ENCODE measurements around the gene FAM20C. TPM values are rescaled to one million over a fixed set of nuclear protein-coding genes. Genes with fewer than 3 reads are reported as not detected.

FAM20C gene
- total and polyA plus RNA-seq, 2 of the 8 experiments (the other 6 are each of a cell fraction or from before 2014, with no cell fraction given) = 9.5 to 34.8 TPM

DNA sequence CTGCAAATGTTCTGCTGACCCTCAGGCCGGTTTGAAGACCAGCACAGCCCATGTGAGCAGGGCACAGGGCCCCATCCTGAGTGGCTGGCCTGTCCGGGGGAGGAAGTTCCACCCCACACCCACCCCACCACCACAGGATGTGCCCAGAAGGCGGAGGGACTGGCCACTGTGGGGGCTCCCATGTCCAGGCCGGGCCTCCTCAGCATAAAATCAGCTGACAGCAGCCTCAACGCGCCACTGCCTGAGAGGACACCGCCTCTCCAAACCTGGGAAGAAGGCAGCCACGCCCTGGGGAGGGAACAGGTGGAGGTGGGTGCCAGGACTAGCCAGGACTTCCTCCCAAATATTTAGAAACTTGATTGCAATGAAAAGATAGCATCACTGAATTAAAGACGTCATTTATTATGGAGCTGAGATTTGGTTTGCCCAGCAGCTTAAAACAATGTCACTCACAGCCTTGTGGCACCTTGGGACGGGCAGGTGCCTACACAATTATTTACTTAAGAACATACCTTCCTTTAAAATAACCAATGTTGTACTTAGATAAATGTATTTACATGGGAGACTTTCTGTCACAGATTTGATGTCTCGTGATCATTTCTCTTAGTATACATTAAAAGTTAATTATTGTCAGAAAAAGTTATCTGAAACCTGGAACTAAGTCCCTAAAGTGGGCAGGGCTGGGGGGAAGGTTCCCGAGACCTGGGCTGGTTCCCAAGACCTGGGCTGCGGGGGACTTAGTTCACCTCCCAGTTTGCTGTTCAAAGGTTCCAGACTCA is 27.3 kb upstream of the FAM20C start:
- Histone ChIP-seq H3K79me1 (ENCODE audit: low read depth, low read length) (no peaks in the 10 kb centered on the region), H3K23me2 (ENCODE audit: low read depth, low read length) (no peaks in the 10 kb centered on the region), H3K56ac (replicated peaks; ENCODE audit: insufficient read length, low read depth, low read length) (no peak overlapping the region), H4K5ac (ENCODE audit: insufficient read length, low read depth, low read length) (no peak overlapping the region), H2AK5ac (ENCODE audit: low read depth, low read length) (no peak overlapping the region; the same call in 1 of the 2 replicates), H2AFZ (ENCODE audit: low read length) (no peak overlapping the region), H3K4me2 (ENCODE audit: insufficient read depth in 1 of 2, low read depth in 2 of 2, low read length in 2 of 2) (no peak overlapping the region), H3K27me3 (replicated peaks in 1 of 4; ENCODE audit: control insufficient read depth in 3 of 4, extremely low read depth in 1 of 4, insufficient read depth in 3 of 4, low read length in 3 of 4) (peaks cover 0 to 3% (median 0%) of the 10 kb centered on the region in 4 experiments; a peak in 2 of 7 replicates), H2BK20ac (ENCODE audit: low read length) (no peak overlapping the region), H3K18ac (ENCODE audit: extremely low read depth, low read length) (no peak overlapping the region), H3K23ac (ENCODE audit: insufficient read length) (no peak overlapping the region), H3K4ac (replicated peaks; ENCODE audit: insufficient read length, low read depth, low read length) (no peak overlapping the region), H4K20me1 (replicated peaks in 1 of 2; ENCODE audit: control insufficient read depth in 1 of 2, insufficient read depth in 2 of 2, low read length in 2 of 2) (no peaks in the 10 kb centered on the region), H3K4me1 (replicated peaks in 1 of 4; ENCODE audit: control insufficient read depth in 3 of 4, insufficient read depth in 4 of 4, low read length in 3 of 4) (peaks cover 0 to 7% (median under 1%) of the 10 kb centered on the region in 4 experiments; a peak in 4 of 7 replicates), H3K36me3 (ENCODE audit: control insufficient read depth in 2 of 4, insufficient read depth in 4 of 4, low read length in 3 of 4) (no peaks in the 10 kb centered on the region), H2BK5ac (ENCODE audit: low read depth, low read length) (no peak overlapping the region), H3K4me3 (ENCODE audit: extremely low read depth in 1 of 4, insufficient read depth in 2 of 4, low read depth in 3 of 4, low read length in 4 of 4) (no peak overlapping the region), H4K8ac (ENCODE audit: extremely low read depth, insufficient read depth, low read length) (no peak overlapping the region), H3K79me2 (ENCODE audit: control insufficient read depth in 1 of 2, insufficient read depth in 2 of 2, low read length in 2 of 2) (no peaks in the 10 kb centered on the region), H3K9ac (replicated peaks in 1 of 4; ENCODE audit: extremely low read depth in 1 of 4, low read depth in 3 of 4, low read length in 3 of 4) (no peak overlapping the region), H2BK15ac (ENCODE audit: low read length) (0 out of 2 replicates have a peak overlapping the region, but pooled peaks have one; percentile 46), H2BK120ac (replicated peaks; ENCODE audit: low read depth, low read length) (no peak overlapping the region), H3K14ac (ENCODE audit: insufficient read length) (no peak overlapping the region), H3K27ac (ENCODE audit: low read depth, low read length) (no peak overlapping the region), H4K91ac (replicated peaks; ENCODE audit: insufficient read length, low read length) (no peak overlapping the region), H2BK12ac (ENCODE audit: low read depth, low read length) (no peak overlapping the region), H3K9me3 (ENCODE audit: insufficient read depth in 2 of 2, low read depth in 1 of 2, low read length in 1 of 2) (no peaks in the 10 kb centered on the region)
- 91% methylated on average over 13 of the region's 13 CpGs; no CpG with 5 or more reads in 1 of the 2 experiments for WGBS, 2 experiments (ENCODE audit: extremely low coverage in 1 of 2, insufficient coverage in 1 of 2, insufficient read length in 1 of 2, insufficient replicate concordance in 2 of 2, low coverage in 1 of 2, low lambda C conversion rate in 2 of 2, missing lambda C conversion rate in 1 of 2)
- no peak for FAIRE-seq
- no peak for DNase-seq (ENCODE audit: low read depth in 1 of 2, low spot score in 2 of 2)
- no peak for TF ChIP-seq KDM5A (IDR thresholded peaks at IDR 0.05; ENCODE audit: low read length)
- CTCF ChIA-PET (ENCODE audit: partially characterized antibody) = interaction anchor here (1.6 kb wide), 1 partner anchor 15 kb away, joined by 4 read pairs; no protein-coding TSS in a partner anchor
- POLR2A ChIA-PET (ENCODE audit: partially characterized antibody) = interaction anchor here (1.3 kb wide), 1 partner anchor 14 kb away, joined by 3 read pairs; no protein-coding TSS in a partner anchor
